ENCODE measurements around the gene LOX.

DNA sequence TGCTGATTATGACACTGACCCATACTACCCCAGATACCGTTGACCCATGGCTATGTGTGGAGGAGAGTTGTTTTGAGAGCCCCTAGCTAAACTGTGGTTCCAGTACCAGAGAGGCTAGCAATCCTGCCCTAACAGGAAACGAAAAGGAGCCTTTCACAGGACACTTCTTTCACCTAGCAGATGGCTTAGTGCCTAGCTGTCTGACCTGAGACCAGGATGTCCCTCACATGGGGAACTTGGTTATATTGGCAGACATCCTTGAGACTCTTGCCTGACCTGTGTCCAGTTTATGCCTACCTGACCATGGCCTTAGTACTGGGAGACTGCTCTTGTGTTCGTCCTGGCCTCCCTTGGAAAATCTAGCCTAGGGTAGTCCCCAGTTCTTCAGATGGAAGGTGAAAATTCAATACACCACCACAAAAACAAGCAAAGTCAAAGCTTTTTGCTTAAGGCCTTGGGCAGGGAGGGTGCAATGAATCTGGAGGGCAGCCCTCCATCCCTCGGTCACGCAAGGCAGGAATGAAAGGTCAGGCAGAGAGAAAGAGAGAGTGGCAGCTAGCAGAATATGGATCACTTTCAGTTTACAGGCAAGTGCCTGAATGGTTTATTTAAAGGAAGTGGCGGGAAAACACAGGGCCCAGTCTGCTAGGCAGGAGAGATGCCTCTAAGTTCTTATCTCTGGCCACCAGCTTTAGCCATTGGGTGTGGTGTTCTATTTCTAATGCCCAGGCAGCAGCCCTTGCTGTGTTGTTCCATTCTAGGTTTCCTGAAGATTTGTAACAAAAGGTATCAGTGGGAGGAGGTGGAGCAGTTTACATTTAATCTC lies 34.9 kb upstream of the LOX start:
- TF ChIP-seq, protein P1, sequence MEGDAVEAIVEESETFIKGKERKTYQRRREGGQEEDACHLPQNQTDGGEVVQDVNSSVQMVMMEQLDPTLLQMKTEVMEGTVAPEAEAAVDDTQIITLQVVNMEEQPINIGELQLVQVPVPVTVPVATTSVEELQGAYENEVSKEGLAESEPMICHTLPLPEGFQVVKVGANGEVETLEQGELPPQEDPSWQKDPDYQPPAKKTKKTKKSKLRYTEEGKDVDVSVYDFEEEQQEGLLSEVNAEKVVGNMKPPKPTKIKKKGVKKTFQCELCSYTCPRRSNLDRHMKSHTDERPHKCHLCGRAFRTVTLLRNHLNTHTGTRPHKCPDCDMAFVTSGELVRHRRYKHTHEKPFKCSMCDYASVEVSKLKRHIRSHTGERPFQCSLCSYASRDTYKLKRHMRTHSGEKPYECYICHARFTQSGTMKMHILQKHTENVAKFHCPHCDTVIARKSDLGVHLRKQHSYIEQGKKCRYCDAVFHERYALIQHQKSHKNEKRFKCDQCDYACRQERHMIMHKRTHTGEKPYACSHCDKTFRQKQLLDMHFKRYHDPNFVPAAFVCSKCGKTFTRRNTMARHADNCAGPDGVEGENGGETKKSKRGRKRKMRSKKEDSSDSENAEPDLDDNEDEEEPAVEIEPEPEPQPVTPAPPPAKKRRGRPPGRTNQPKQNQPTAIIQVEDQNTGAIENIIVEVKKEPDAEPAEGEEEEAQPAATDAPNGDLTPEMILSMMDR (IDR thresholded peaks at IDR 0.05) = no peak
- TF ChIP-seq POLR2A (IDR thresholded peaks at IDR 0.05; ENCODE audit: low read depth) = no peak
